ES-I3 (cell line): ENCODE measurements around the gene LCN1.
A peak's percentile ranks its signal among the peaks of the same experiment; 100 is the strongest.

ENCODE experiments used
- H3K36me3 ChIP-seq: 2 replicates; pipeline ENCODE4 v1.6.1; 2013; ENCODE audit warnings: mild to moderate bottlenecking, low read length, control low read depth, moderate library complexity; ENCODE audit not compliant: insufficient read depth
- H3K4me1 ChIP-seq: 2 replicates; pipeline ENCODE4 v1.6.1; 2013; ENCODE audit warnings: mild to moderate bottlenecking, control low read depth, low read length; ENCODE audit not compliant: insufficient read depth
- H3K9ac ChIP-seq: 2 replicates; pipeline ENCODE4 v1.6.1; 2013; ENCODE audit warnings: low read depth, mild to moderate bottlenecking, low read length, moderate library complexity
- H3K9me3 ChIP-seq: 2 replicates; pipeline ENCODE4 v1.6.1; 2013; ENCODE audit warnings: mild to moderate bottlenecking, low read length, moderate library complexity; ENCODE audit not compliant: control insufficient read depth, insufficient read depth

The LCN1 gene

DNA sequence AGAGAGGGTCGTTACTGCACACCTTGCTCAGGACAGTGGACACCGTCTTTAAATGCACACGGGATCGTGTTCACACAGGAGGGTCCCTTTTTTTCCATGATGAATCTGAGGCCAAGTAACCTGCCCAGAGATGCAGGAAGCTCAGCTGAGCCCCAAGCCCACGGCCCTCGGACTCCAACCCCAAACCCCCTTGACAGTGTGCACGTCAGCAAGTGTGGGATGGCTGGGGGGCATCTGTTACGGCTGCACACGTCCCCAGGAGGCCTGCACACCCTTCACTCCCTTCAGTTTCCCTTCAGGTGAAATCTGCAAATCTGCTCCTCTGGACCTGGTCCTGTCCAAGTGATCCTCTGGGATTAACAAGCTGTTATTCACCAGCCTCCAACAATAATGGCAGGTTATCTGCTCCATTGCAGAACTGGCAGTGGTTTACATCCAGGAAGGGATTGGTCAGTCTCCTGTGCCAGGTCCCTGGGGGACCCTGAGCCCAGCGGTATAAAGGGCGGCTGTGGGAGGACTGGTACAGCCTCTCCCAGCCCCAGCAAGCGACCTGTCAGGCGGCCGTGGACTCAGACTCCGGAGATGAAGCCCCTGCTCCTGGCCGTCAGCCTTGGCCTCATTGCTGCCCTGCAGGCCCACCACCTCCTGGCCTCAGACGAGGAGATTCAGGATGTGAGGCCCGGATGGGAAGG, at the start of gene LCN1:
Gene LCN1, plus strand, starts transcription at position 525 of the 692 bp plus-strand sequence. Its CDS starts 58 bp downstream, at position 583.
- no peaks in the 10 kb centered on the region for H3K9me3 ChIP-seq
- no peaks in the 10 kb centered on the region for H3K36me3 ChIP-seq
- H3K4me1 ChIP-seq, result peaks cover 6% of the 10 kb centered on the region; the same call in 1 of the 2 replicates
- no peak within 1 kb of the TSS for H3K9ac ChIP-seq

DNA sequence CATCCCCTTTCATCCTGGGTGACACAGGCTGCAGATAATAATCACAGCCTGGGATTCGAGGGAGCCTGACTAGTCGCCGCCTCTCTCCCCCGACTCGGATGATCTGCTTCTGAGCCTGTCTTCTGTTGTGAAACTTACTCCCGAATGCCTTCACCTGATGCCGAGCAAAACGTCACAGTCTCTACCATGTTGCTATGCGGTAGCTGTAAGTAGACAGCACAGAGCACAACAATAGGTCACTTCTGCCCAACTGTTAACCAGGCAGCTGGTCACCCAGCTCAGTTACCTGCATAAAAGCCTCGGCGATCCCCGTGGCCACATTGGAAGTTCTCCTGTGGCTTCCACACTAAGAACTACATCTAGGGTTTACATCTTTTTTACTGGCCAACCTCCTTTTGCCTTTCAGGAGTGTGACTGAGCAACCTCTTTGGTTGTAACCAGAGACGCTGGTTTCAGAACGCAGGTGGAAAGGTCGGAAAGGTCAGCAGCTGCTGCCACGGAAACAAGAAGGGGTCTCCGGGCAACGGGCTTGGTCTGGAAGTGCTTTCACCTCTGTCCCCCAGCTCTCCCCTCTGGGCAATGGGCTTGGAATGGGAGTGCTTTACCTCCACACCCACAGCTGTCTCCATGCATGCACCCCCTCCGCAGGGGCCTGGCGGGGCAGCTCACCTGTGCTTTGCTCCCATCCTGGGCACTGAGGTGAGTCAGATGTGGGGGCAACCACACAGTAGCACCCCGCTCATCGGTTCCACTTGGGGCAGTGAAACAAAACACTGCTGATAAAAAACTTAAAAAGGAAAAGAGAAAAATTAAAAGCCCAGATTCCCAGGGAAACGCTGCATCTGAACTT, 49.2 kb upstream of the LCN1 start:
- Histone ChIP-seq H3K36me3 (no peaks in the 10 kb centered on the region), H3K9me3 (no peaks in the 10 kb centered on the region), H3K9ac (no peak overlapping the region), H3K4me1 (peaks cover 9% of the 10 kb centered on the region; the same call in 1 of the 2 replicates)

DNA sequence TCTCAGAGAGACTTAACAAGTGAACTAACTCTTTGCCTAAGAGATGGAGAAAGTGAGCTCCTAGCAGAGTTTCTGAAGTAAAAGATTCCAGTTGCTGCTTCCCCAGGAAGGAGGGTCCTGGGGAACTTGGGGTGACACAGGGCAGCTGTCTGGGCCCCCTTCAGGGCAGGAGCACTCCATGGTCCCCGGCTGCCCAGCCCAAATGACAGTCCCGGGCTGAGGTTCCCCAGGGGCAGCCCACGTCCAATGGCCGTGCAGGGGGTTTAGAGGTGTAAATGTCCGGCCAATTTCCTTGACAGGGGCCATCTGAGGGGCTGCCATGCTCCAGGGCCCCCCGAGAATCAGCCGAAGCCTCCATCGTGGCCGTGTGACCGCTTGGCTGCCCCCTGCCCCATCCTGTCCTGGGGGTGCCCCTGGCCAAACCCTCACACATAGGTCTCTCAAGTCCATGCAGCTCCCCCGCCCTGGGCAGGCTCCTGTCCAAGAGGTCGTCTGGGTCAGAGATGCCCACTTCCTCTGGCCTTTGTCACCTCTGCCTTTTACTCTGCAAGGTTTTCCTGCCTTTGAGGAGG, 47.2 kb upstream of the LCN1 start:
- H3K9ac ChIP-seq, result no peak overlapping the region
- peaks cover 4% of the 10 kb centered on the region; the same call in 1 of the 2 replicates for H3K4me1 ChIP-seq
- H3K36me3 ChIP-seq, result no peaks in the 10 kb centered on the region
- no peaks in the 10 kb centered on the region for H3K9me3 ChIP-seq

DNA sequence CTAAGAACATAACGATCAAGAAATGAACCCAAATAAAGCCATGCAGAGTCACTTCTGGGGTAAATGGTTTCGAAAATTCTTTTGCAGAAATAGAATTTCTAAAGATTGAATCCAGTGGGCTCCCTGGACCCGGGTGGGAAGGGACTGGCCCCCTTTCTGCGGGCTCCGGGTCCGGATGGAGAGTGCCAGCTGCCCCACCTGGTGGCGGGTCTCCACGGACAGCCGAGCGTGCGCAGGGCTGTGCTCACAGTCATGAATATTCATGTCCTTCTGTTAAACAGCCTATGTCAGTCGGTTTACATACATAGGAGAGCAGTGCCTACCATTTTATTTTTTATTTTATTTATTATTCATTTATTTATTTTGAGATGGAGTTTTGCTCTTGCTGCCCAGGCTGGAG, 46.3 kb upstream of the LCN1 start:
- Histone ChIP-seq H3K36me3 (no peaks in the 10 kb centered on the region), H3K9me3 (no peaks in the 10 kb centered on the region), H3K9ac (no peak overlapping the region), H3K4me1 (no peaks in the 10 kb centered on the region)

DNA sequence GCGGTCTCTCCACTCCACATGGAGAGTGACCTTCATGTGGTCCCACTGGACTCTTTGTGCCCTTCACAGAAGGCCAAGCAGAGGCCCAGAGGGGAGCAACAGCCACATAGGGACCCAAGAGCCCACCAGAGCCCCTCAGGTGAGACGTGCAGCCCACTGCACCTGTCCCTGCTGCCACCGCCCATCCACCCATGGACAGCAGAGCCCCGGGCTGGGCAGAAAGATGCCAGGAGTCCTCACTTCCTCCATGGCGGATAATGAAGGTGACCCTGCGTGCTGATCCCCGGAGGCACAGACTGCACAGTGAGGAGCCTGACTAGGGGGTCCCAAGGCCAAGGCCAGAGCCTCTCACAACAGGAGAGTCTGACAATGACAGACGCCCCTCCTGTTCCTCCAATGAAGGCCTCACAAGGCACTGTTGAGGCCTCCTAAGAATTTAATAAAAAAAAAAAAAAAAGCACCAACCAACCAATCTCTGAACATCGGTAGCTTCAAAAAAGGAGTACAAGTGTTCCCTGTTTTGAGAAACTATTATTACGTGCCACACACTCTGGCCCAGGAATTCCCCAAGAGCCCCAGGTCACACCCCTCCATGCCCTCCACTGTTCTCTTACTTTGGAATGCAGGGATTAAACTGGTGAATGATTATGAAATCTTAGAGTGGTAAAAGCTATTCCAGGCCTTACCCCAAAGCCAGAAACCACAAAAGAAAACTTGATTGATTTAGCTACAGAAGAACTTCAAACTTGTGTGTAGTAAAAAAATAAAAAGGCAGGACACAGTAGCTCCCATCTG, 44.5 kb upstream of the LCN1 start:
- H3K9me3 ChIP-seq, result no peaks in the 10 kb centered on the region

DNA sequence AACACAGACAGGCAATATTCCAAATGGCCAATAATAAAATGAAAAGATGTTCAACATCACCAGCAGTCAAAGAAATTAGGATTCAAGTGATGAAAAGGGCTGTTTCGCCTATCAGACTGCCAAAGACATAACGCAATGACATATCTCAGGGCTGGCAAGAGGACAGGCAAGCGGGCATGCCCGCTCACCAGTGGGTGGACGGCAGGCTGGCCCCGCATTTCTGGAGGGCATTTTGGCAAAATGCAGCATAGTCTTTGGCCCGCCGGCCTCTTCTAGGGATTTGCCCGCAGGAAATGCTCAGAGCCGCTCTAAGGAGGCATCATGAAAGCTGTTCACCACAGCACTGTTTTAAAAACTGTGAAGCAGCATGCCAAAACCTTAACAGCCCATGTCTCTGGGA, 43.0 kb upstream of the LCN1 start:
- Histone ChIP-seq H3K9ac (0 out of 2 replicates have a peak overlapping the region, but pooled peaks have one; percentile 60), H3K9me3 (no peaks in the 10 kb centered on the region), H3K4me1 (no peaks in the 10 kb centered on the region), H3K36me3 (no peaks in the 10 kb centered on the region; the same call in 1 of the 2 replicates)

More for the DNA sequence above, 44.5 kb upstream of the LCN1 start:
- Histone ChIP-seq H3K4me1 (no peaks in the 10 kb centered on the region), H3K36me3 (no peaks in the 10 kb centered on the region), H3K9ac (no peak overlapping the region)

DNA sequence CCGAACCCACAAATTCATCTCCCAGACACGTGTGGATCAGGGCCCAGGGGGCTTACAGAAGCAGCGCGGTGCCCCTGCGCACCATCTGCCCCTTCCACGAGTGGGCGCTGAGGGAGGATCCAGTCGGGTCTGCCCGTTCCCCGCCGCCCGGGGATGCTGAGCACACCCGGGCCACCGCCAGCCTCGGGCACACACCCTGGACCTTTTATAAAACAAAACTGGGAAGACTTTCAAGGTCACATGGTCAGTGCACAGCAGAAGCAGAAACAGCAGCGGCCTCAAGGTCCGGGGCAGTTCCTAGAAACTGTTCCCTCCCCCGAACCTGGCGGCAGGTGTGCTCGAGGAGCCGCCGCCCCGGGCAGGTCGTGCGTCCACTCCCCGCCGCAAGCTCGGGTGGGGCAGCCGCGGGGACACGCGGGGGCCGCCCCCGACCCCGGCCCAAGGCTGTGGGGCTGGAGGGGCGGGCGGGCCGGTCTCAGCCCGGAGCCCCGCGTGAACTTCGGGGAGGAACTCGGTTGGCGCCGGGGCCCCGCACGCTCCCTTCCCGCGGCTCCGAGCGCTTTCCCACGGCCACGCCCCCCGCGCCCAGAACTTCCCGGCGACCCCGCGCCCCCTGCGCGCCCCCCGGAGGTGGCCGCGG, 42.3 kb upstream of the LCN1 start:
- no peaks in the 10 kb centered on the region; the same call in 1 of the 2 replicates for H3K36me3 ChIP-seq
- H3K9me3 ChIP-seq, result no peaks in the 10 kb centered on the region
- H3K4me1 ChIP-seq, result no peaks in the 10 kb centered on the region
- peak overlapping the region; percentile 60 for H3K9ac ChIP-seq

DNA sequence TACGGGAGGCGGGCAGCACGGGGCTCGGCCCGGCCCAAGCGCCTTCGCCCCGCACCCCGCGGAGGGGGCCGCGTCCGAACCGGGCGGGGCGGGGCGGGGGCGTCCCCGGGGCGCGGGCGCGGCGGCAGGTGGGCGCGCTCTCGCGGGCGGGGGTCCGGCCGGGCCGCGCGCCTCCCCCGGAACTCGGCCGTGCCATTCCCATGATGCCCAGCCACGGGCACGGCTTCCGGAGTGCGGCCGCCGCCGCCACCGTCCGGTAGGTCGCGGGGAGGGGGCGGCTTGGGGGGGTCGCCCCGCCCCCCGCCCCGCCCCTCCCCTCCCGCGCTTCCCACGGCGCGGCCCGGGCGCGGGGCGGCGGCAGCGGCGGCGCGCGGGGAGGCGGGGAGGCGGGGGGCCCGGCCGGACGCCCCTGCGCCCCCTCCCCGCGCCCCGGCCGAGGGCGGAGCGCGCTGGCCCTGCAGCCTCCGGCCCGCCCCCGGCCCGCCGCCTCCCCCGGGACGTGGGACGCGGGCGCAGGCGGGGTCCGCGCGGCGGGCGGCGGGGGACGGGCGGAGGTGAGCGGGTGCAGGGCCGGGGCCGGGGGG, 41.7 kb upstream of the LCN1 start, which contains the start of gene PPP1R26:
Gene PPP1R26, plus strand, starts transcription at position 314 of the 584 bp plus-strand sequence. CDS start 4,729 bp downstream, outside the sequence.
- H3K9me3 ChIP-seq, result no peaks in the 10 kb centered on the region
- H3K36me3 ChIP-seq, result no peaks in the 10 kb centered on the region; the same call in 1 of the 2 replicates
- no peaks in the 10 kb centered on the region for H3K4me1 ChIP-seq
- H3K9ac ChIP-seq, result peak within 1 kb of the TSS; percentile 70

DNA sequence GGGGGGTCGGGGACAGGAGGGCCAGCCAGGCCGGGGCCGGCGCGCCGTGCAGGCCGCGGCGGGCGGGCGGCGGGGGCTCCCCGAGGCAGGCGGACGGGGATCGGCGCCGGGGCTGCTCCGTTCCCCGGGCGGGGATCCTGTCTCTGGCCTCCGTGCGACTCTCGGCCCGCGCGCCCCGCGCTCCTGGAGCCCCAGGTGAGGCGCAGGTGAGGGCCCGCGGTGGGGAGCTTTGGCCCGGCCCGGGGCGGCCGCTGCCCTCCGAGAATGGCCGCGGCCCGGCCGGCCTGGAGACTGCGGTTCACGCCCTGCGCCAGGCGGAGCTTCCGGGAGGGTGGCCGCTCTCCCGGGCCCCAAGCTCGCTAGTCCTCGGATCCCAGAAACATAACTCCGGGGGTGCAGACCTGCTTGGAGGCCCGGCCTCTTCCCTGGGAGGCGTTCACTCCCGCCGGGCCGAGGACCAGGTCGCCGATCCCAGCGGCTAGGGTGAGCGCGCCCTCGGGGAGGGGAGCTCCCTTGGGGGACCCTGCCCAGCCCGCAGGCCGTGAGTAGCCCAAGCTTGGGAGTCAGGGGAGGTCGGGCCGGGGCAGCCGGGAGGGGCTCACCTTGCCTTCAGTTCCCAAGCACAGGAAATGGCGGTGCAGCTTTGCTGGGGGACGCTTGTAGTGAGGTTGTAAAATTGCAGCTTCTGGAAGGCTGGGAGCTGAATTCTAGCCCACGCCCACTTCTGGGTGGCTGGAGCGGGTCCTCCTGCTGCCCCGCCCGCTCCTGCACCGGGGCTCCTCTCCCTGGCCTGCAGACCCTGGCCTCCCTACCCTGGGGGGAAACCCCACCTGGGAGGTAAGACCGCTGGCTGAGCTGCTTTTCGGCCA, 40.9 kb upstream of the LCN1 start:
- Histone ChIP-seq H3K4me1 (no peaks in the 10 kb centered on the region), H3K9me3 (no peaks in the 10 kb centered on the region), H3K36me3 (no peaks in the 10 kb centered on the region; the same call in 1 of the 2 replicates), H3K9ac (peak overlapping the region; percentile 70)

DNA sequence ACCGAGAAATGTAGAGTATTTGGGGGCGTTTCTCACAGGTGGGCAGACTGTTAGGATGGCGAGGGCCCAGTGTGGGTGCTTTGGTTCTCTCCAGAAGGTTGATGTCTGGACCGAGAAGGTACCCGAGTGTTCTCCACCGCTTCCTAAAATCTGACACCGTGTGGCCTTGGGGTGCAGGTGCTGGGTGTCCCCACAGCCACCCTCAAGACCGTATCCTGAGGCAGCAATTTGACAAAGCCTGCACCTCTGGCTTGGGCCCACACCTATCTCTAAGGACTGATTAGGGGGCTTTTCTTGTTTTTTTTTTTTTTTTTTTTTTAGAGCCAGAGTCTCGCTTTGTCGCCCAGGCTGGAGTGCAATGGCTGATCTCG, 40.3 kb upstream of the LCN1 start:
- H3K36me3 ChIP-seq, result no peaks in the 10 kb centered on the region; the same call in 1 of the 2 replicates
- H3K9ac ChIP-seq, result peak overlapping the region; percentile 70
- no peaks in the 10 kb centered on the region for H3K4me1 ChIP-seq
- no peaks in the 10 kb centered on the region for H3K9me3 ChIP-seq

DNA sequence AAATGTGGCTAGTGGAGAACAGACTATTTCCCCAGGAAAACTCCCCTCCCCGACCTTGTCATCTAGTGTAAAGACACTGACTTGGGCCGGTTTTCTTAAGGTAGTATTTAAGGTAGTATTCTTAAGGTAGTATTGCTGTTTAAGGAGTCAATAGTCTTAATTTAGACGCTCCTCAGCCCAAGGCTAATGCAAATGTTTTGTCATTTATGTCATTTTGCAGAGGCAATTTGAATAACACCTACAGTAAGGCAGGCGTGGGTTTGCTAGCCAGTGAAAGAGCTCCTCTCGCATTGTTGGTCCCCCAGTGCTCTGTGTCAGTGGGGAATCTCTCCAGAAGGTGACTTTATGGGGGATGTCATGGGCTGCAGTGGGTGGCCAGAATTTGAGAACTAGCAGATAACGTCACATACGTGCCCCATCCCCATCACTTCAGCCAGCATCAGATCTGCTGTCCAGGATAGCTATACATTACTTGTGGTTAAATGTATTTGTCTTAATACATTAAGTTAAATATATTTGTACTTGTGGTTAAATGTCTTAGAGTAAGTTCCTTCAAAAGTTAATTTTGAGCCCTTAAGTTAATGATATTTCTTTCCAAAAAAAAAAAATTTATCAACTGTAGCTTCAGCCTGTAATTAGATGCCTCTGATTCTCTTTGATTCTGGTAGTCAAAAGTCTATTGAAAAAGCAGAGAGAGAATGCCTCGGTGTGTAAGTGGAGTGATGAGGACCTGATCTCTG, 39.1 kb upstream of the LCN1 start:
- H3K36me3 ChIP-seq, result no peaks in the 10 kb centered on the region; the same call in 1 of the 2 replicates
- no peak overlapping the region for H3K9ac ChIP-seq
- H3K9me3 ChIP-seq, result no peaks in the 10 kb centered on the region
- no peaks in the 10 kb centered on the region for H3K4me1 ChIP-seq
